GM18519 (cell line): ENCODE data around the gene OPRM1.
"Not testable (repeated sequence)": the region's sequence is repeated elsewhere in the genome, so short reads cannot be mapped to it uniquely, and the experiment has no call there.

Source experiments
- ATAC-seq: cut with Tn5 transposase; IDR thresholded peaks from one replicate; pipeline ENCODE4 v1.9.1; 2021; ENCODE audit warnings: mild to moderate bottlenecking, moderate library complexity; ENCODE audit not compliant: unreplicated experiment, low FRiP score

The OPRM1 gene

DNA sequence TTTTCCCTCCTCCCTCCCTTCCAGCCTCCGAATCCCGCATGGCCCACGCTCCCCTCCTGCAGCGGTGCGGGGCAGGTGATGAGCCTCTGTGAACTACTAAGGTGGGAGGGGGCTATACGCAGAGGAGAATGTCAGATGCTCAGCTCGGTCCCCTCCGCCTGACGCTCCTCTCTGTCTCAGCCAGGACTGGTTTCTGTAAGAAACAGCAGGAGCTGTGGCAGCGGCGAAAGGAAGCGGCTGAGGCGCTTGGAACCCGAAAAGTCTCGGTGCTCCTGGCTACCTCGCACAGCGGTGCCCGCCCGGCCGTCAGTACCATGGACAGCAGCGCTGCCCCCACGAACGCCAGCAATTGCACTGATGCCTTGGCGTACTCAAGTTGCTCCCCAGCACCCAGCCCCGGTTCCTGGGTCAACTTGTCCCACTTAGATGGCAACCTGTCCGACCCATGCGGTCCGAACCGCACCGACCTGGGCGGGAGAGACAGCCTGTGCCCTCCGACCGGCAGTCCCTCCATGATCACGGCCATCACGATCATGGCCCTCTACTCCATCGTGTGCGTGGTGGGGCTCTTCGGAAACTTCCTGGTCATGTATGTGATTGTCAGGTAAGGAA is at the start of gene OPRM1:
TSS of gene OPRM1 (plus strand) at position 10 of the 612 bp plus-strand sequence. CDS start at position 315, 305 bp downstream.
- no peak for ATAC-seq

DNA sequence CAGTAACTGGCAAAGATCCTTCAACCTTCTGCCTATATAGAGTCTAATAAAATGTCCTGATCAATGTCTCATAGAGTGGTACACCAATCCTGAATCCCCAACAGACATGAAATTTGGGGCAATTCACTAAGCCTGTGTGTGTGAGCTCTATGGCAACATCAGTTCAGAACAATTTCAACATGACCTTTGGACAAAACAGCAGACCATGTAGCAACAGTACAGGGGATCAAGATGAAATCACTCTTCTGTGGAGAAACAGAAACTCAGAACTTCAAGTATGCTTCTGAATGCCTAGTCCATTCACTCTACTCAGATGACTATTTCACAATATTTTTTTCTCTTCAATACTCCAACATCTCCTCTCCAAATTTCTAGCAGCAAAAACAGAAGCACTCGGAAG is 49.1 kb upstream of the OPRM1 start:
- ATAC-seq, result no peak

DNA sequence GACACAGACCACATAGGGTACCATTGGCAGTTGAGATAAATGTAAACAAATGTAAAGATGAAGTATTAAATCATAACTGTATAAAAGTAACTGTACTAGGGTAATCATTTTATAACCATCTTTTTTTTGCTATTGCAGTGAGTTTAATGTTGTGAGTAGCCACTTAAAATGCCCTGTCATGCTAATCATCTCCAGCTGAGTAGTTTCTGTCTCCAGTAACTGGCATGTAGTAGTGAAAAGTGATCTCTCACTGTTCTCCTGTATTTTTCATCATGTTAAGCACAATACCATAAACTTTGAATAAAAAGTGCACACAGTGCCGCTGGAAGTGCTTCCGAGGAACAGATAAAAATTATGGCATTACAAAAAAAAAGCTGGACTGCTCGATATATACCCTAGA is 45.0 kb upstream of the OPRM1 start:
- ATAC-seq, result no peak

DNA sequence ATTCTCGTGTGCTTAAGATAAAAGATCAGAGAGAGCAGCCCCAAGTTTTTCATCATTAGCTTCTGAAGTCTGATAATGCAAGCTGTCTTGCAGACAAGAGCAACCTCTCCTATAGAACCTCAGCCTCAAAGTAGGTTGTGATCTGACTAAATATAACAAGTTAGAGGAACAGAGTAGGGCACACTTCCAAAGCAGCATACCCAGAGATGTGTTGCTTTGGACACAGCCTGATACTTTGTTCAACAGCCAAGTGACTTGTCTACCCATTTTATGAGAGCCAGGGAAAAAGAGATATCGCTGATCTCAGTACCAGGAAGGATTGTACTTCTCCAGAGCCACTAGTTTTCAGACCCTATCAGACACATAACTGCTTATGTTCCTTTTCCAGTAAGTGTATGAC is 44.2 kb upstream of the OPRM1 start:
- no peak for ATAC-seq

DNA sequence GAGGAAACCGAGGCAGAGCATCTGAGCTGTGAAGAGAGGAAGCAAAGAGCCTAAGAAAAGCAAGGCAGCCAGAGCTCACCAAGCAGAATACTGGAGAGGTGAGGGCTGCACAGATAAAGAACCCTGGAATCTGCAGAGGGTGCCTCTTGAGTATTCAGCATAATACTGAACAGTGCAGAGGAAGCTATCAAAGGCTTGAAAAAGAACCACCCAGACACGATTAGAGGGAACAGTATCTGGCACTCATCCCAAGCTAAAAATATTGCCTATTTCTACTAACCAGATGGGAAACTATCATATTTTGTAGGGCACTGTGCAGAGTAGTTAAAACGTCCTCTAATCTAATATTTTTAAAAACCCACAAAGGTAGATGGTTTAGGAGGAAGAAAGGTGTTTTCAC is 41.8 kb upstream of the OPRM1 start:
- ATAC-seq, result no peak

DNA sequence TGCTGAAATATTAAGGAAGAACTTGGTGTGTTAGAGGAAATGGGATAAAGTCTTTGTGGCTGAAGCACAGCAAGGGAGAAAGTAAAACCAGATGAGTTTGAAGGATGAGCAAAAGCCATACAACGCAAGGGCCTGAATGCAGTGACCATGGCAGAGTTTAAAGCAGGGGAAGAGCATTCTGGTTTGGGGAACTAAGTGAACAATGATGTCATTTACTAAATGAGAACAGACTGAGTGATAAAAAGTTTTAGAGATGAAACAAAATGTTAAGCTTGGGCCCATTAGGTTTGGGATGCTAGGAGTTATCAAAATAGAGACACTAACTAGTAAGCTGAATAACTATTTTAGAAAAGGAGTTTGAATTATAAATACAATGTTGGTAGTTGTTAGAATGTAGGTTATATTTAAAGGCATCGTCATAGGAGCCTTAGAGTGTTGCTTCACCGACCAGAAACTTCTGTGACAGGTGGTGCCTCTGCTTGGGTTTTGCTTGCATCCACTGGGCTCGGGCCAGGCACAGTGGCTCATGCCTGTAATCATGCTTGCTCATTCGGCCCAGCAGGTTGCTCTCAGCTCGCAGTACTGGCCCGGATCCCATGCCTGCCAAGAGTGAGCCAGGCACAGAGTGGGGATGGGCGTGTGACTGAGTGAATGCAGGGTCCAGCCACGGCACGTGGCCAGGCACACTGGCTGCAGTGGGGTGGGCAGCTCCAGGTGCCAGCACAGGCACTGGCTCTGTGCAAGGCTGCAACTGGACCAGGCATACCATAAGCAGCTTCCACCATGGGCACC is 37.4 kb upstream of the OPRM1 start:
- ATAC-seq, result no peak

DNA sequence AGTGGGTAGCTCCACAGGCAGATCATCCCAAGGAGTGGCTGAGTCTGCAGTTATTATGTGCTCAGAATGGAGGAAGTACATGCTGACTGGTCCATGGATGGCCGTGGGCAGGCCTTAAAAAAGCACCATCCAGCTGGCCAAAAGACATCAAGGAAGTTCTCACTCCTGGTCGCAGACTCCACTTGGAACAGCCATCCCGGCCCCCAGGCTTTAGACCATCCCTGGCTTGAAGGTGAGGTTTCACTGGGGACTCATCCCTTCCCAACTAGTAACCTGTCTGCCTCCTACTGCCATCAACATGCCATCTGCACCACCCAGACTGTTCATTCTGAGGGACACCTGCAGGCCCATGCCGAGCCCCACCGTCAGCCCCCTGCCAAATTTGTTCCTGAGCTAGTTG is 36.1 kb upstream of the OPRM1 start:
- no peak for ATAC-seq

DNA sequence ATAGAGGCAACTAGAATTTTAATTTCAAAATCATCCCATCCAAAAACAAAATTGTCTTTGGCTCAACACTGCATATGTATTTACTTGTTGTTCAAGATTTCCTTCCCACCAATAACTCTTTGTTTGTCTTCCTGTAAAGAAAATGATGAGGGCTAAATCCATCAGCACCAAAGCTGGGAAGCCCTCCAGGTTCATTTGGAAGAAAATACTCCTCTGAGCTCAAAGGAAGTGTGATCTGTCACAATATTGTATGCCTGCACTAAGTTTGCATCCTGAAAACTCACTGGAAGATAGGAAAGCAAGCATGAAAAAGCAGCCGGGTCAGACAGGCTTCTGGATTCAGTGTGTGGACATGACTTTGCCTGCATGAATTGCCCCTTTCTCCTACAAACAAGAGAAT is 28.7 kb upstream of the OPRM1 start:
- ATAC-seq, result no peak

DNA sequence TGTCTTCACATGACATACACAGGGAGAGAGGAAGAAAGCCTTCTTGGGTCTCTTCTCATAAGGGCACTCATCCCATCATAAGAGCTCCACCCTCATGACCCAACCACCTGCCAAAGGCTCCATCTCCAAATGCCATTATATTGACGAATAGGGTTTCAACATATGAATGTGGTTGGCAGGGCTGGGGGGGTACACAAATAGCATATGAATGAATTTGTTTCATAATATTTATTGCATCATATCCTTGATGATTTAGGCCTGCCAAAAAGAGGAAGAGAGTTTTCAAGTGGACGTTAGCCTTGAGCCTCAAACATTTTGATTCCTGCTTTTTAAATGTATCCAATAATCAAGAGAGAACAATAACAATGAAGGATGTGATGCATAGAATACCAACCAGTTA is 26.2 kb upstream of the OPRM1 start:
- no peak for ATAC-seq

DNA sequence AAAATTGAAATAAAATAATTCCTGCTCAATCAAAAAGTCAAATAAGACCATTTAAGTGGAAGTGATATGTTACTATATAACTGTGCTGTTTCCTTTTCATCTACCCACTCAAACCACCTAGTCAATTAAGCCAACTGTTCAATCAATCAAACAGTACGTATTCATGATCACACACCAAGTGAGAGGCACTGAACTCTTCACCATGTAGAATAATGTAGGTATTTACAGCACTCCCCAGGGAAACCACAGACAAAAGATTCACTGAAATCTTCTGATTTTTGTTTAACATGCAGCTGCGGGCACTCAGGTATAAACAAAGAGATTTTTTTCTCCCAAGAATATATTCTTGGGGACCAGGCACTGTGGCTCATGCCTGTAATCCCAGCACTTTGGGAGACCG is 21.3 kb upstream of the OPRM1 start:
- no peak for ATAC-seq

DNA sequence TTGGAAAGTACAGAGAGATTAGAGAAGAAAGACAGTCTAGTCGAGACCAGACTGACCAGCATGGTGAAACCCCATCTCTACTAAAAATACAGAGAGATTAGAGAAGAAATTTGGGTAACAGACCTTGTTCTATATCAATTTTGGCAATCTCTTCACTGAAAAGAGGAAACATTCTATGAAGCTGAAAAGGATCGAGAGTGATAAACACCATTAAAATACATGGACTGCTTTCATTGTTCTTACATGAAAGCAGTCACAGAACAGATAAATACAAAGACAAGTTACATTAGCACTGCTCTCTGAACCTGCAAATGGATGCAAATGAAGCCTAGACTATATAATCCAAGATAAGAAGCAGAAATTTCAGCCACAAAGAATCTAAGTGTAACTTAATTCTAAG is 8.4 kb upstream of the OPRM1 start:
- ATAC-seq, result no peak

DNA sequence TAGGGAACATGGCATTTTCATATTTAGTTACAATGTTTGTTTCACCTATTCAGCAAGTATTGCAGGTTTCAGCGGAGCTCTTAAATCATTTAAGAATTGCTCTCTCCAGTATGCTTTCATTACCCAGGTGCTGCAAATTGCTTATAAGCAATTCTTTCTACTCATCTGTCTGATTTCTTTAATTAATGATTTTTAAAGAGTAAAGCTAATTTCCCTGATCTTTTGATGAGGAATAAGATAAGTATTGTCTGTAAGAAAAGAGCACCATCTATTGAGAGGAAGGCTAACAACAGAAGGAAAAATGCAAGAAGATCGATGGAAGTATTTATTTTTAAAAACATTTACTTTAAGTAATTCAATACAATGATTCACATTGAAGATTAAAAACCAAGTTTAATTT is 2.0 kb downstream of the OPRM1 start:
- no peak for ATAC-seq

DNA sequence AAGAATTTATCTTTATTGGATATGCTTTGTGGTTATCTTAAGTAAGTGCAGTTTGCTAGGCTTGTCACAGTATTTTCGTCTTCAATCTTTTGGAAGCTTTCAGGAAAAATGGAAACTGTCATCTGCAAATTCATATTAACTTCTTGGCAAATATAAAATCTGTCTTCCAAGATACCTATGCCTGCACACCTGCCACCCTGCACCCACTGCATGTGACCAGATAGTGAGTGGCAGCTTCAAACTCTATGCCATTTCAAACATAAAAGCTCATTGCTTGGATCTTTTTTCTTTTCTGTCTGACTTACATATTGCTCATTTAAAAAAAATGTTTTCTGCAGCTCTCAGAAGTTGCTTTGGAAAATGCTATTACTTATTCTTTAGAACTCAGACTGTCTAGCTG is 14.1 kb downstream of the OPRM1 start:
- ATAC-seq, result no peak

DNA sequence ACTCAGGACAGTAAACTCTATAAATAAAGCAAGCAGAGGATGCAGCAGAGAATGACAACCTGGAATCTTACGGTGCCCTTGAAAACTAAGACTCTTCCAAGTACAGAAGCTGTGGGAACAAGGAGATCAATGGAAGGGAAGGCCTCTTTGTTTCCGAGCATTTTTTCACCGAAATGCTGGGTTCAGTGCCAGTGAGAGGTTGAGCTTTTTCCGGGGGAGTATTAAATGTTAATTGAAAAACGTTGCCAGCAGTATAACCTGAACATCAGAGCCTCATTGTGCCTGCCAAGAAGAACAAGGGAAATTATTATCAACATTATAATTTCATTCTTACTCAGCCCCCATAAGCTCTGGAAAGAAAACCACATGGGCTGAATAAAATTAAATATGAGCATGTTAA is 17.5 kb downstream of the OPRM1 start:
- no peak for ATAC-seq

DNA sequence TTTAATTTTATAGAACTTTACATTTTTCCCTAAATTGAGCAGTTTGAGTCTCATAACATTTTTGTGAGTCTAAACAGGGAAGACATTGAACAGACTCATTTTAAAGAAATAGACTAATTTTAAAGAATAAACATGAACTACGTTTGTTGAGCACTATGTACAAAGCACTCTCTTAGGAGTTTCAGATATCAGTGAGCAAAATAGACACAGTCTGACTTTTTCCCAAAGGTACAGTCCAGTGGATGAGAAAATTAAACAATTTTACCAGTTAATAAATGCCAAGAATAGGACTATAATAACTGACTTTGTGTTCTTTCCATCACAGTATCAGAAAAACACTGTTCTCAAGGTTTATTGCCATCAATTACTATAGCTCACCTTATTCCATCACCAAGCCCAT is 18.1 kb downstream of the OPRM1 start:
- no peak for ATAC-seq

DNA sequence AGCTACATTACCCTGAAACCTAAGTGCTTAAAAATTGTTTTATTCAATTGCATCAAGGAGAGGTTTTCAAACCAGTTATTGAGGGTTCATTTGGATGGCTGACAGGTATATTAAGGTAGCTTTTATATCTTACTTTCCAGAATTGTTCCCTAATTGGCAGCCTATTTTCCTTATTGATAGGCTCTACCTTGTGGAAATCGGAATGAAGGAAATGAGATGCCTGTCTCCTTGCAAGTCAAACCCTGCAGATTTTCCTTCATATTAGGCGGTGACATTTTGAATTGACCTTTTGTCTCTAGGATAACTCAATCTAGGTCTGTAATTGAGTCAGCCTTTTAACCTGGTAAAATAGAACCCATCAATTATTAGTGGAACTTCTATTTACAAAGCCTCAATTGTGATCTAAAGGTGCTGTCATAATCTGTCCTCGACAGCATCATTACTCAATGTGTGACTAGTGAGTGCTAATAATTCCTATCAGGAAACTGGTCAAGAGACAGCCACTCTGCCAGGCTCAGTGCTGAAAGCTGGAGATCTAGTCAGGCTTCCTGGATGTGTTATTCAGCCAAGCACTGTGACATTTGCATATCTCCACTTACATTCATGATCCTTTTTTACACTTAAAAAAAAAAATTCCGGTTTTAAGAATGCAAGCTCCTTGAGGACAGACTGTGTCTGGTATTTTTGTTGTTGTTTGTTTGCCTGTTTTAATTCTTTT is 20.1 kb downstream of the OPRM1 start:
- ATAC-seq, result no peak

DNA sequence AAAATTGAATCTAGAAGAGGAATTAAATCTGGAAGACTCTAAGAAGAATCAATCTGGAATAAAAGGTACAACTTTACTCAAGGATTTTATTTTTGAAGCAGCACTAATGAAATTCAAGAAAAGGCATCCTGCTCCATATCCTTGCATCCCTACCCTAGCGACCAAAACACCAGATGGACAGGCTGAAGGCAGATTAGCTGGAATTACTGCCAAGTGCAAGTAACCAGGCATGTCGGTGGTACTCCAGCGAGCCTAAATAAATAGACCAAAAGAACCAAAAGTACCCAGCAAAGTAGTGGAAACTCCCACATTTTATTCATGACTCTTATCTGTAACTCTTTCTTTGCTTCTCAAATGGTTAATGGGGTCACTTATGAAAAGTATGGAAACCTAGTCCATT is 21.0 kb downstream of the OPRM1 start:
- ATAC-seq, result no peak

DNA sequence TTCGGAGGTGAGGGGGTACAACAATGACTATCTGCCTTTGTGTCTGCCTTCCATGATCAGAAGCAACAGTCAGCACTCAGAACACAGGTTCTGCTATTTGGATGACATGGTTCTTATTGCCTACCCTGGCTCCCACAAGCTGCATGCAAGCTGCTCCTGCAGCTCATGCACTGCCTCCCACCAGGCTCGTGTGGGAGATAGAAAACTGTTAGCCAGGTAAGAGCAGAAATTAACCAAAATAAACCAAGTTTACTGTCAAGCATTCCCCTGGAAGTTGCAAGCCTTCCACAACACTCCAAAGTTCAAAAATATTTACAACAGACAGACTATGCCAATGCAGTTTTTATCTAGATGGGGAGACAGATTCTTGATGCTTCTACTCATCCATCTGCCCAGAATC is 31.0 kb downstream of the OPRM1 start:
- ATAC-seq, result no peak

DNA sequence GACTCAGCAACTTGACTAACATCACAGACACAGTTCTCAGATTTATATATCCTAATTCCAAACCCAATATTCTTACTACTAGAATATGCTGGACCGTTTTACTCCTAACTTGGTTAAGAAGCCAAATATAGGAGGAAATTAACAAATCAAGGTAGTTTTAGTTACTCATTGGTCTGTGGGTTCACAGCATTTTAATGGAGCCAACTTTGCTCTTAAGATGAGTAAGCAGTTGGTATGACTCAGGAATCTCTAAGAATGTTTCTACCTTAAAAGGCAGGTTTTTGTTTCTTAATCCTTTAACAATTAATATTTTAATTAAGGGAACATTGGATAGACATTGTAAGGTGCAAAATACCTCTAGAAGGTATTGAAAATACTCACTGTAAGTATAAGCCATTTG is 31.6 kb downstream of the OPRM1 start:
- ATAC-seq, result no peak

DNA sequence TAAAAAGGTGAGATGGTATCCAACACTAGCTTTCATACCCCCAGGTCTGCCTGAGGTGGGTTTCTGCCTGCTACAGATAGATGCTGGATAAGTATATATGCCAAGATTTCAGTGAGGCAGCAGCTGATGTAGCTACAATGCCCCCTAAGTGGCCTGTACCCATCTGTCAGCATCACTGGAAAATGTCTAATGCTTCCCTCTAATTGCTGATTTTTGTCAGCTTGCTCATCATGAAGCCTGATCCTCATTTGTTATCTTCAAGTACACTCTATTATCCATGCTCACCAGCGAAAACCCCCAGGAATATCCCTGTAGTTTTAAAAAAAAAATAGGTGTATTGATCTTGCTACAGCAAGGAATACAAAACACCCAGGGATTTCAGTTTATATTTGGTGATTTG is 32.2 kb downstream of the OPRM1 start:
- no peak for ATAC-seq

DNA sequence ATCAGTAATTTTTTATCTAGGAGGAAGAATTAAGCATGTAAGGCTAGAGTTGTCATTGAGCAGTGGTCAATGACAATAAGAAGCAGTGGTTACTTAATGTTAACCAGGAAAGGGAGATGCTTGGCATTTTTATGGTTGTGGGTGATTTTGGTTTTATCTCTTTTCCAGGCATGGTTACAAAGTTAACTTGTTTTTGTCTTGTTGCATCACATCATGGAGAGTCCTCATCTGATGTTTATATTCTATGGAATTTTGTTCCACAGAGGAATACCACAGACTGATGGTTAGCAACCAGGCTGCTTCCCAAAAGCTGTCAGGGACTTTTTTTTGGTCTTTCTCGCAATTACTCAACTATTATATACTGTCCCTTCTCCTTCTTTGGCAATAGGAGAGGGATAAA is 32.7 kb downstream of the OPRM1 start:
- no peak for ATAC-seq

DNA sequence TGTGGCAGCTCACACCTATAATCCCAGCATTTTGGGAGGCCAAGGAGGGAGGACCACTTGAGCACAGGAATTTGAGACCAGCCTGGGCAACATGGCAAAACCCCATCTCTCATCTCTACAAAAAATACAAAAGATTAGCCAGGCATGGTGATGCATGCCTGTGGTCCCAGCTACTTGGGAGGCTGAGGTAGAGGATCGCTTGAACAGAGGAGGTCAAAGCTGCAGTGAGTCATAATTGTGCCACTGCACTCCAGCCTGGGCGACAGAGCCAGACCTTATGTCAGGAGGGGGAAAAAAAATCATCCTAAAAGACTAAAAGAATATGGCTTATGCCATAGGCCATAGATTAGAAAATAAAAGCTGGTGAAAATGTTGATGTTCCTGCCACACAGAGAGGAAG is 39.6 kb downstream of the OPRM1 start:
- ATAC-seq, result not testable (repeated sequence)
